ENCODE data around the gene GABBR2.

The GABBR2 gene

GRCh38 chr9:98323831-98324135, 385.0 kb downstream of the GABBR2 start:
- TF ChIP-seq GATA3 (IDR thresholded peaks at IDR 0.05; ENCODE audit: low read depth, low read length) (no peak), GATA2 (IDR thresholded peaks at IDR 0.05; ENCODE audit: low read depth, low read length) (no peak)

- TF ChIP-seq GATA3 (IDR thresholded peaks at IDR 0.05; ENCODE audit: low read depth, low read length), result no peak
- no peak for TF ChIP-seq GATA2 (IDR thresholded peaks at IDR 0.05; ENCODE audit: low read depth, low read length)
Observed at GRCh38 chr9:98323051-98323830, 385.5 kb downstream of the GABBR2 start.

DNA sequence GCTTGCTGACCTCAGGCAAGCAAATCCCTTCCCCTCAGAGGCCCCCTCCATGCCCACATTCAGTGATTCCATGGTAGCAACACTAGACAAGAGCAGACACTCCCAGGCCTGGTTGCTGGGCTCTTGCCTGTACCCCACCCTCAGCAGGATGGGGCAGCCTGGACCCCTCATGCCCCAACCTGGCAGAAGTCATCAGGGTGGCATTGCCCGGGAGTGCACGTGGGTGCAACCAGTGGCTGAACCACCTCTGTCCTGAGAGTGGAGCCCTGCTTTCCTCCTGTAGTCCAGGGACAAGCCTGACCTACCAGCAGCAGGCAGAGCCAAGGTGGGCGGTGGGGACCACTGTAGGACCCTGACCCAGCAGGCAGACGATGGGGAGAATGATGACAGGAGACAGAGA, 387.5 kb downstream of the GABBR2 start:
- no peak for TF ChIP-seq GATA3 (IDR thresholded peaks at IDR 0.05; ENCODE audit: low read depth, low read length)
- no peak for TF ChIP-seq GATA2 (IDR thresholded peaks at IDR 0.05; ENCODE audit: low read depth, low read length)

DNA sequence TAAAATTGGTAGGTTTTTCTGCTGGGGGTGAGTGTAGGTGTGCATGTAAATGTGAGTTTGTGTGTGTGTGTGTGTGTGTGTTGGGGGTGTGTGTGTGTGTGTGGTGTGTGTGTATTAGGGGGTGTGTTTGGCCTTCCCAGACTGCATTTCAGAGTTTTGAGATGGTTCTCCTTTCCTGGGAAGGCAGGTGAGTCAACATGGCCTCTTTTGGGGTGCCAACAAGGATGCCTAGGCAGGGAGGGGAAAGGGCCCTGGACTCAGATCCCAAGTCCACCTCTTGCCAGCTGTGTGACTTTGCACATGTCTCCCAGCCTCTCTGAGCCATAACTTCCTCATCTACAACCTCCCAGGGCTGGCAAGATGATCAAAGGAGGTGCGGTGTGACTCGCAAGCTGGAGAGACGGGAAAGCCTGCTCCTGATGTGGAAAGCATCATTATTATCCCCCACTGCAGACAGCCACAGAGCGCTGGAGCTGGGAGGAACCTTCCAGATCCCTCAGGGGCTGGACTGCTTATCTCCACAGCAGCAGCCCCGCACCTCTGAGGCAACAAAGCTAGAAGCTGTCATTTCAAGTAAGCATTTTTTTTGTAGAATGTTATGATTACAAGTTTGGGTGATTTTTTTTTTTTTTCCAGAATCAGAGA, 389.8 kb downstream of the GABBR2 start:
- no peak for TF ChIP-seq GATA3 (IDR thresholded peaks at IDR 0.05; ENCODE audit: low read depth, low read length)
- TF ChIP-seq GATA2 (IDR thresholded peaks at IDR 0.05; ENCODE audit: low read depth, low read length), result no peak

GRCh38 chr9:98318041-98318790, 390.5 kb downstream of the GABBR2 start:
- TF ChIP-seq GATA3 (IDR thresholded peaks at IDR 0.05; ENCODE audit: low read depth, low read length) (no peak), GATA2 (IDR thresholded peaks at IDR 0.05; ENCODE audit: low read depth, low read length) (no peak)

DNA sequence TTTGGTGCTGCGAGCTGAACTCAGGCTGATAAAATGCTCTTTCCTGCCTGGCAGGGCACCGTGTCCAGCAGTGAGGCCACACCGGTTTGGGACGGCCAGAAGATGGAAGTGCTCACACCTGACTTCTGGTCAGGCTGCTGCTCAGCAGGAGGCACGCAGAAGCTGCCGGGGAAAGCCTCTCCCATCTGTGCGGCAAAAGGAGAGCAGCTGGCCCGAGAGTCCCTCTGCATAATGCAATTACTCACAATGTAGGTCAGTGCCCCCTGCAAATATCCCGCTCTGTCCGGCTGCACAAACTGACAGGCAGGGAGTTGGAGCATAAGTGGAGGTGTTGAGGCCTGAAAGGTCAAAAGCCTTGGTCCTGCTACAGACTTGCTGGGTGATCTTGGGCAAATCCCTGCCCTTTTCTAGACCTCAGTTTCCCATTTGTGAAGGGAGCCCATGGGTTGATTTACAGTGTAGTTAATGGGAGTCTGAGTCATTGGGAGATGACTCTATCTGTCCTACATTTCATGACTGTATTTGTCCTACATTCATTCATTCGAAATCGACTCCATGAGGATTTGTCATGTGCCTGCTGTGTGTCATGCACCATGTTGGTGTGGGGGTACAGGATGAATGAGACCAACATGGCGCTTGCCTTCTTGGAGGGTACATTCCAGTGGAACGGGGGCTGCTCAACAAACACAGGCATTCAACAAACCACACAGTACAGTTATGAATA, 391.4 kb downstream of the GABBR2 start:
- TF ChIP-seq GATA2 (IDR thresholded peaks at IDR 0.05; ENCODE audit: low read depth, low read length) (no peak), GATA3 (IDR thresholded peaks at IDR 0.05; ENCODE audit: low read depth, low read length) (no peak)

GRCh38 chr9:98316445-98317133, 392.1 kb downstream of the GABBR2 start:
- TF ChIP-seq GATA2 (IDR thresholded peaks at IDR 0.05; ENCODE audit: low read depth, low read length) (no peak), GATA3 (IDR thresholded peaks at IDR 0.05; ENCODE audit: low read depth, low read length) (no peak)

DNA sequence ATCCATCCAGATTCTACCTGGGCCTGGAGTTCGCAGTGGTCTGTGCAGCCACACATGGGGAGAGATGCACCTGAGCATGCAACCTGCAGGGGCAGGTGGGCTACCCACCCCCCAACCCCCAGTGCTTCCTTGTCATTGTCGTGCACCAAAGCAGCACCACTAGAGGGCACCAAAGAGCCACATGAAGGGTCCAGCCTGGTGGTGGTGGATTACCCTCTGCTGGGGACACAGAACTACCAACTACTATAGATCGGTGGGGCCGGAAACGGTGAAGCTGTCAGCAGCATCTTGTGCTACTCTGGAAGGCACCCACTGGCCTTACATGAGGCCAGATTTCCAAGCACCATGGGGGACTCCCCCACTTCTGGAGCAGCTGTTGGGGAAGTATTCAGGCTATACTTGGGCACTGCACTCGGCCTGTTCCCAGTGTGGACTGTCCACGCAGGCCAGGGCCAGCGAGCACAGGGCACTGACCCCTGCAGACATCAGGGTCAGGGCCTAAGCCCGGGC, 393.1 kb downstream of the GABBR2 start:
- no peak for TF ChIP-seq GATA3 (IDR thresholded peaks at IDR 0.05; ENCODE audit: low read depth, low read length)
- no peak for TF ChIP-seq GATA2 (IDR thresholded peaks at IDR 0.05; ENCODE audit: low read depth, low read length)

- TF ChIP-seq GATA3 (IDR thresholded peaks at IDR 0.05; ENCODE audit: low read depth, low read length) (no peak), GATA2 (IDR thresholded peaks at IDR 0.05; ENCODE audit: low read depth, low read length) (no peak)
Observed at GRCh38 chr9:98315067-98315453, 393.7 kb downstream of the GABBR2 start.

GRCh38 chr9:98314381-98315066, 394.2 kb downstream of the GABBR2 start:
- TF ChIP-seq GATA3 (IDR thresholded peaks at IDR 0.05; ENCODE audit: low read depth, low read length) (no peak), GATA2 (IDR thresholded peaks at IDR 0.05; ENCODE audit: low read depth, low read length) (no peak)

GRCh38 chr9:98312365-98312764, 396.4 kb downstream of the GABBR2 start:
- TF ChIP-seq GATA2 (IDR thresholded peaks at IDR 0.05; ENCODE audit: low read depth, low read length) (no peak), GATA3 (IDR thresholded peaks at IDR 0.05; ENCODE audit: low read depth, low read length) (no peak)

DNA sequence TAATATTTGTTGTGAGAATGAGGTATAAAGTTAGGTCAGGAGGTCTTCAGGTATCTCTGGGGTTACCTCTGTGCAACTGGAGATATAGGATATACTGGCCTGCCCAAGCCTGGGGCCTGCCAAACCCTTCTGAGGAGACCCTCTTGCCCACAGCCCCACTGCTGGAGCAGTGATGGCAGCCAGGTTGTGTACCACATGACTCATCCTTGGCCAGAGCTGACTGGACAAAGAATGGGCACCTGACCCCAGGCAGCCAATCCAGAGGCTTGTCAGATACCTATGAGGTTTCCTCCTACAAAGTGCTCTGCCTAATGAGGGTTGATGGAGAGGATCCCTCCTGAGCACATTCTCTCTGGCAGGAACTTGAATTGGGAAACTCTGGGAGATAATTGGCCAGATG, 397.2 kb downstream of the GABBR2 start:
- TF ChIP-seq GATA2 (IDR thresholded peaks at IDR 0.05; ENCODE audit: low read depth, low read length), result no peak
- TF ChIP-seq GATA3 (IDR thresholded peaks at IDR 0.05; ENCODE audit: low read depth, low read length), result no peak
